Spleen (tissue), 11 donors: ENCODE measurements around the gene PLB1. TPM values are rescaled to one million over a fixed set of nuclear protein-coding genes. Genes with fewer than 3 reads are reported as not detected.

Experiments
- DNase-seq: peaks from one replicate; pipeline ENCODE4 v3.0.0-alpha.2; 2020
- H3K27ac ChIP-seq, 8 donors: fragments of 200-600 bp; sonication (generic) in 7 of 8; 1 replicate in 4 of 8; 2 replicates in 4 of 8; pipeline versions ENCODE4 v1.5.0 to v1.8.0; 2016 to 2021; ENCODE audit warnings: inconsistent platforms in 4 of 8, mild to moderate bottlenecking in 4 of 8, moderate library complexity in 1 of 8
- H3K27me3 ChIP-seq, 7 donors: fragments of 200-600 bp; sonication (generic) in 6 of 7; replicated peaks in 1 of 7; 1 replicate in 4 of 7; 2 replicates in 3 of 7; pipeline versions ENCODE4 v1.5.0 to v1.8.0; 2016 to 2021; ENCODE audit warnings: inconsistent platforms in 3 of 7, mild to moderate bottlenecking in 1 of 7
- H3K36me3 ChIP-seq, 6 donors: fragments of 200-600 bp; sonication (generic) in 5 of 6; 1 replicate in 4 of 6; 2 replicates in 2 of 6; pipeline versions ENCODE4 v1.5.0 to v1.8.0; 2016 to 2021; ENCODE audit warnings: inconsistent platforms in 2 of 6
- H3K4me1 ChIP-seq, 6 donors: fragments of 200-600 bp; sonication (generic) in 5 of 6; 1 replicate in 3 of 6; 2 replicates in 3 of 6; pipeline versions ENCODE4 v1.5.0 to v1.8.0; 2016 to 2021; ENCODE audit warnings: inconsistent platforms in 3 of 6
- H3K4me3 ChIP-seq, 8 donors: fragments of 200-600 bp; sonication (generic) in 7 of 8; 1 replicate in 4 of 8; 2 replicates in 4 of 8; pipeline versions ENCODE4 v1.5.0 to v1.8.0; 2016 to 2021; ENCODE audit warnings: inconsistent platforms in 4 of 8, mild to moderate bottlenecking in 4 of 8, moderate library complexity in 2 of 8
- H3K9me3 ChIP-seq, 8 donors: fragments of 200-600 bp; sonication (generic) in 7 of 8; 1 replicate in 4 of 8; 2 replicates in 4 of 8; pipeline versions ENCODE4 v1.5.0 to v1.8.0; 2016 to 2021; ENCODE audit warnings: inconsistent platforms in 4 of 8
- POLR2A ChIP-seq, 3 donors: fragments of 450-650 bp; IDR thresholded peaks; one replicate each; pipeline ENCODE4 v1.5.1; 2017; ENCODE audit warnings: antibody characterized with exemption in 3 of 3, mild to moderate bottlenecking in 1 of 3
- POLR2AphosphoS5 ChIP-seq, 3 donors: sonication (generic); formaldehyde crosslinking; IDR thresholded peaks; one replicate each; pipeline ENCODE4 v1.5.1; 2017; ENCODE audit warnings: antibody characterized with exemption in 3 of 3
- WGBS, 5 donors: extraction: QIAGEN DNeasy Blood & Tissue Kit in 3 of 5; methylation state at CpG; one replicate each; pipeline versions ENCODE4 v1.1.5 to v1.1.7; 2013 to 2018; 5-methylcytosine and 5-hydroxymethylcytosine counted together
- intact Hi-C: fragments of 100-400 bp; cut with DNase I; formaldehyde crosslinking; loops from one replicate; pipeline ENCODE4 v1.15.0; 2023; ENCODE audit warnings: low total_unique reads
- polyA plus RNA-seq, 3 donors: library from polyadenylated mRNA; stranded (reverse); fragments of 200-250 nt; gene quantifications; one replicate each; pipeline ENCODE4 v1.2.1, GENCODE V29; 2013
- total RNA-seq, 7 donors: library from RNA; depleted of rRNA in 3 of 7; stranded (reverse); fragments of >200 nt in 3 of 7; fragmentation: NEBNext Ultra II Directional in 4 of 7; extraction: Animal tissue kit (Norgen Biotek cat#: 25700) in 4 of 7; gene quantifications; one replicate each; pipeline versions ENCODE4 v1.1.0 to v1.2.1, GENCODE V29; 2016 to 2021
- TF ChIP-seq, protein P1 (sequence below), 11 experiments: fragments of 200-600 bp in 7 of 11; fragments of 450-650 bp in 4 of 11; sonication (generic) in 4 of 11; IDR thresholded peaks in 8 of 11; conservative IDR thresholded peaks in 3 of 11; 1 replicate in 7 of 11; 2 replicates in 4 of 11; pipeline versions ENCODE4 v1.4.0 to v1.8.0; 2016 to 2021; ENCODE audit warnings: antibody characterized with exemption in 11 of 11, inconsistent platforms in 4 of 11, mild to moderate bottlenecking in 1 of 11
- donor health status: healthy with polysubstance abuse.
- donor health status: DM: no; HTN: no; CAD: no; lungs with moderate emphysema.
- donor health status: DM: no; HTN: no; CAD: no.
- donor health status: Bipolar disorder and iron deficiency.
- donor health status: healthy.
- donor health status: DM: no; HTN: no; CAD: no.
- donor health status: DM: yes; HTN: yes; CAD: no.

The PLB1 gene
- total and polyA plus RNA-seq, 10 donors: 3.8 to 45.7 (median 13.9) TPM

DNA sequence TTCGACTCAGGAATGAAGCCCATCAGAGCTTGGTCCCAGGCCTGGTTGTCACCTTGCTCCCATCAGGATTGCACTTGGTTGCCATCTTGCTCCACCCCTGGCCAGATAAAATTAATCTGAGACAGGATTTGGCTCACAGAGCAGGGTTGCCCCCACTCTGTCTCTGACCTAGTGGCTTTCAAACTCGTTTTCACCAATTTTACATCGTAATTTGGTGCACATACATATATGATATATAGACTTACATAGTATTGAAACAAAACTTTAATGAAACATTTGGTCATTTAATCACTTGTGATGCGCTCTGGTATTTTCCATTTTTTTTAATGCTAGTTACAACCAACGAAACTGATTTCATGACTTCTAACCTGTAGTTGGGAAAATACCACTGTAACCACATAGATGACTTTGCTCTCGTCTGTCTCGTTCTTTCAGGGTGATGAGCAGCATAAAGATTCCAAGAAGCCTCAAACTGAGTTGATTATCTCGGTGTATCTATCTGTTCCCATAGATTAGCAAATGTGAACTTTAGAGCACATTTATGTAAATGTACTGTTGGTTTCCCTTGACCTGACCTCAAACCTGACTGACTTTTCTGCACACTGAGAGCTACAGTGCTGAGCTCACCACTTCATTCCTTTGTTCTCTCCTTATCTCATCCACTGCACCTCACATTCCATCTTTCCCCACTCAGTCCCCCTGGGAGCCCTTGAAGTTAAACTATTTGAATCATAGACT, 30.5 kb upstream of the PLB1 start:
- Histone ChIP-seq H3K27me3 (no peaks in the 10 kb centered on the region), H3K36me3 (no peaks in the 10 kb centered on the region), H3K27ac (peak overlapping the region in 5 of 8 donors; percentile 69 to 89 (median 83)), H3K4me1 (peaks cover 0 to 32% (median 4%) of the 10 kb centered on the region in 6 donors), H3K9me3 (peaks cover 0 to 18% (median 7%) of the 10 kb centered on the region in 8 donors), H3K4me3 (peak overlapping the region in 1 of 8 donors; percentile 14)
- DNase-seq: no peak
- TF ChIP-seq POLR2A (IDR thresholded peaks at IDR 0.05): no peak
- no peak for TF ChIP-seq POLR2AphosphoS5 (IDR thresholded peaks at IDR 0.05)
- TF ChIP-seq, protein P1, sequence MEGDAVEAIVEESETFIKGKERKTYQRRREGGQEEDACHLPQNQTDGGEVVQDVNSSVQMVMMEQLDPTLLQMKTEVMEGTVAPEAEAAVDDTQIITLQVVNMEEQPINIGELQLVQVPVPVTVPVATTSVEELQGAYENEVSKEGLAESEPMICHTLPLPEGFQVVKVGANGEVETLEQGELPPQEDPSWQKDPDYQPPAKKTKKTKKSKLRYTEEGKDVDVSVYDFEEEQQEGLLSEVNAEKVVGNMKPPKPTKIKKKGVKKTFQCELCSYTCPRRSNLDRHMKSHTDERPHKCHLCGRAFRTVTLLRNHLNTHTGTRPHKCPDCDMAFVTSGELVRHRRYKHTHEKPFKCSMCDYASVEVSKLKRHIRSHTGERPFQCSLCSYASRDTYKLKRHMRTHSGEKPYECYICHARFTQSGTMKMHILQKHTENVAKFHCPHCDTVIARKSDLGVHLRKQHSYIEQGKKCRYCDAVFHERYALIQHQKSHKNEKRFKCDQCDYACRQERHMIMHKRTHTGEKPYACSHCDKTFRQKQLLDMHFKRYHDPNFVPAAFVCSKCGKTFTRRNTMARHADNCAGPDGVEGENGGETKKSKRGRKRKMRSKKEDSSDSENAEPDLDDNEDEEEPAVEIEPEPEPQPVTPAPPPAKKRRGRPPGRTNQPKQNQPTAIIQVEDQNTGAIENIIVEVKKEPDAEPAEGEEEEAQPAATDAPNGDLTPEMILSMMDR (IDR thresholded peaks at IDR 0.05 in 8 of 11, conservative IDR thresholded peaks at IDR 0.05 in 3 of 11): no peak
- 51 to 64% (median 57%) methylated on average over 8 of the region's 8 CpGs for WGBS, 5 donors
- intact Hi-C loops: no loop called here

DNA sequence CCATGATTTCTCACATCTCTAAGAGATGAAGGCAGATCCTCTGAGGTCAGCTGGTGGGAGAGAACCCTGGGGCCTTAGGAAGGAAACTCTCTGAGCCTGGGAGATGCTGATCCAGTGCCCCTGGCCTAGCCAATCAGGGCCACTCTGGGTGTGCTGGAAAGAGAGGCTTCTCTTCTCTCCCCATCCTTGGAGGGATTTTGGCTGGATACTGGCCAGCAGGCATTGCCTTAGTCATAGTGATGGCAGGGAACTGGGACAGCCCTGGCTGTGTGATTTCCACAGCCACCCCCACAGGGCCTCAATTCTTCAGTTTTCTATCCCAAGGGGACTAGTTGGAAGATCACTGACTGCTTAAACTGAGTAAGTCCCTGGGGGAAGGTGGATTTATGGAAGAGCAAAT, 26.6 kb upstream of the PLB1 start:
- peak; percentile 58 for DNase-seq
- peaks cover 0 to 34% (median 7%) of the 10 kb centered on the region in 6 donors for H3K4me1 ChIP-seq
- no peaks in the 10 kb centered on the region for H3K9me3 ChIP-seq
- intact Hi-C loops: no loop called here
- no peaks in the 10 kb centered on the region for H3K36me3 ChIP-seq
- H3K4me3 ChIP-seq: no peak overlapping the region
- TF ChIP-seq POLR2A (IDR thresholded peaks at IDR 0.05) (no peak), POLR2AphosphoS5 (IDR thresholded peaks at IDR 0.05) (no peak)
- TF ChIP-seq, protein P1 (IDR thresholded peaks at IDR 0.05 in 8 of 11, conservative IDR thresholded peaks at IDR 0.05 in 3 of 11): no peak
- peak overlapping the region in 5 of 8 donors; percentile 4 to 84 (median 55) for H3K27ac ChIP-seq
- H3K27me3 ChIP-seq: no peaks in the 10 kb centered on the region

DNA sequence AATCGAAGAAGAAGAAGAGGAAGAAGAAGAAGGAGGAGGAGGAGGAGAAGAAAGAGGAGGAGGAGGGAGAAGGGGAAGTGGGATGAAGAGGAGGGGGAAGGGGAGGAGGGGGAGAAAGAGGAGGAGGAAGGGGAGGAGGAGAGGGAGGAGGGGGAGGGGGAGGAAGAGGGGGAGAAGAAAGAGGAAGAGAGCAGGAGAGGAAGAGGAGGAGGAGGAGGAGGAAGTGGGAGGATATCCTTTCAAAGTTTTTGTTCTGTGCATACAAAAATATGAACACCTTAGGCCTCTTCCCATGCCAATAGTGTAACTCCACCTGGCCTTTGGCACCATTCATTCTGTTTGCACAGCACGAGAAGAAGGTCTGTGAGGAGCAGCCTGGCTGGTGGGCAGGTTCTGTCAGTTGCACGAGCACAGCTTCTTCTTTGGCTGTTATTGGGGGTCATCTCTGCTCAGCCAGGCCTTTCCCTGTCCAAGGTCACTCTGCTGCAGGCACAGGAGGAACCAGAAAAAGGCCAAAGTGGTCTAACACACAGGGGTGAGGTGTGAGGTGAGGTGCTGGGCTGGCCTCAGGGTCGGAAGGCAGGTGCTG, 25.8 kb upstream of the PLB1 start:
- H3K27me3 ChIP-seq: no peaks in the 10 kb centered on the region
- 42 to 63% (median 54%) methylated on average over 4 of the region's 4 CpGs for WGBS, 5 donors
- peak overlapping the region in 5 of 8 donors; percentile 29 to 84 (median 60) for H3K27ac ChIP-seq
- intact Hi-C loops: no loop called here
- no peaks in the 10 kb centered on the region for H3K9me3 ChIP-seq
- H3K4me1 ChIP-seq: peaks cover 0 to 34% (median 7%) of the 10 kb centered on the region in 6 donors
- no peak overlapping the region for H3K4me3 ChIP-seq
- DNase-seq: peak; percentile 70
- H3K36me3 ChIP-seq: no peaks in the 10 kb centered on the region
- TF ChIP-seq POLR2AphosphoS5 (IDR thresholded peaks at IDR 0.05): no peak
- no peak for TF ChIP-seq POLR2A (IDR thresholded peaks at IDR 0.05)
- TF ChIP-seq, protein P1 (IDR thresholded peaks at IDR 0.05 in 8 of 11, conservative IDR thresholded peaks at IDR 0.05 in 3 of 11): no peak

DNA sequence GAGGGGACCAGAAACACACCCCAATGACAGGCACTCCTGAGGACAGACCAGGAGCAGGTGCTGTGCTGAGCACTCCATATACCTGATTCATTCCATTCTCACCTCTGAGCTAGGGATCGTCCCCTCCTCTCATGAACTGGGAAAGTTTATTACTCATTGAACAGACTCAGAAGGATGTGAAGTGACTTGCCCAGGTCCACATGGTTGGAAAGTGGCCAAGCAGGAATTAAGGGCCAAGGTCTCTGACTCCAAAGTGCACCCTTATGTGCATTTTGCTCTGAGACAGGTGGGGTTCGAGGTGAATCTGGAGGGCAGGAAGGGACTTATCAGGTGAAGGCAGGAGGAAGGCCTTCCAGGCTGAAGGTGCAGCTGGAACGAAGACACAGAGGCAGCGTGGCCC, 25.1 kb upstream of the PLB1 start:
- no peaks in the 10 kb centered on the region for H3K36me3 ChIP-seq
- no peaks in the 10 kb centered on the region for H3K9me3 ChIP-seq
- H3K4me1 ChIP-seq: peaks cover 0 to 28% (median 7%) of the 10 kb centered on the region in 6 donors
- no peak overlapping the region for H3K4me3 ChIP-seq
- peak overlapping the region in 5 of 8 donors; percentile 29 to 84 (median 60) for H3K27ac ChIP-seq
- WGBS, 5 donors: 85 to 94% (median 87%) methylated on average over 4 of the region's 4 CpGs
- no peaks in the 10 kb centered on the region for H3K27me3 ChIP-seq
- TF ChIP-seq, protein P1 (IDR thresholded peaks at IDR 0.05 in 8 of 11, conservative IDR thresholded peaks at IDR 0.05 in 3 of 11): no peak
- TF ChIP-seq POLR2AphosphoS5 (IDR thresholded peaks at IDR 0.05): no peak
- TF ChIP-seq POLR2A (IDR thresholded peaks at IDR 0.05): no peak
- intact Hi-C loops: no loop called here
- no peak for DNase-seq
